ENCODE measurements around the gene MIF4GD. TPM values are rescaled to one million over a fixed set of nuclear protein-coding genes. Genes with fewer than 3 reads are reported as not detected.
"Not testable (repeated sequence)": the region's sequence is repeated elsewhere in the genome, so short reads cannot be mapped to it uniquely, and the experiment has no call there.

Gene MIF4GD
- 7.4 and 7.5 TPM in 2 replicates for total RNA-seq

- DNase-seq (ENCODE audit: low read depth in 2 of 2), result peak in 1 of 2 donors; percentile 82
These were observed at the start of gene MIF4GD for GRCh38 chr17:75270966-75271232. Gene MIF4GD (minus strand): TSS chr17:75271231. CDS start chr17:75270195, 1,036 bp downstream.

- no peak for DNase-seq (ENCODE audit: low read depth in 2 of 2)
These were observed 49.1 kb upstream of the MIF4GD start for GRCh38 chr17:75319904-75320691.

- DNase-seq (ENCODE audit: low read depth in 2 of 2), result no peak
These were observed 47.7 kb upstream of the MIF4GD start for GRCh38 chr17:75318615-75319222.

GRCh38 chr17:75318211-75318610, 47.2 kb upstream of the MIF4GD start:
- DNase-seq (ENCODE audit: low read depth in 2 of 2), result no peak

- DNase-seq (ENCODE audit: low read depth in 2 of 2), result no peak
These were observed 46.6 kb upstream of the MIF4GD start for GRCh38 chr17:75317671-75318070.

- no peak for DNase-seq (ENCODE audit: low read depth in 2 of 2)
These were observed 45.2 kb upstream of the MIF4GD start for GRCh38 chr17:75316253-75316652.

- no peak for DNase-seq (ENCODE audit: low read depth in 2 of 2)
These were observed 44.7 kb upstream of the MIF4GD start for GRCh38 chr17:75315541-75316243.

- DNase-seq (ENCODE audit: low read depth in 2 of 2), result no peak
These were observed 43.0 kb upstream of the MIF4GD start for GRCh38 chr17:75313941-75314551.

GRCh38 chr17:75308732-75309629, 38.0 kb upstream of the MIF4GD start:
- DNase-seq (ENCODE audit: low read depth in 2 of 2), result peak in 1 of 2 donors; percentile 17

GRCh38 chr17:75307957-75308731, 37.1 kb upstream of the MIF4GD start:
- no peak for DNase-seq (ENCODE audit: low read depth in 2 of 2)

- no peak for DNase-seq (ENCODE audit: low read depth in 2 of 2)
These were observed 30.6 kb upstream of the MIF4GD start for GRCh38 chr17:75301502-75302206.

GRCh38 chr17:75301049-75301448, 30.0 kb upstream of the MIF4GD start:
- no peak for DNase-seq (ENCODE audit: low read depth in 2 of 2)

GRCh38 chr17:75300280-75300679, 29.2 kb upstream of the MIF4GD start:
- no peak for DNase-seq (ENCODE audit: low read depth in 2 of 2)

- DNase-seq (ENCODE audit: low read depth in 2 of 2), result no peak
These were observed 24.4 kb upstream of the MIF4GD start for GRCh38 chr17:75295201-75296158.

- DNase-seq (ENCODE audit: low read depth in 2 of 2), result not testable (repeated sequence)
These were observed 21.9 kb upstream of the MIF4GD start for GRCh38 chr17:75292810-75293448.

GRCh38 chr17:75289832-75290337, 18.9 kb upstream of the MIF4GD start:
- peak; percentile 68 to 76 for DNase-seq (ENCODE audit: low read depth in 2 of 2)

GRCh38 chr17:75289115-75289831, 18.2 kb upstream of the MIF4GD start, which contains the start of gene SLC25A19:
Gene SLC25A19 (minus strand): TSS chr17:75289433. CDS start chr17:75286764, 2,669 bp downstream.
- DNase-seq (ENCODE audit: low read depth in 2 of 2), result peak; percentile 99
